ENCODE results near the gene CEP152. TPM values are rescaled to one million over a fixed set of nuclear protein-coding genes. Genes with fewer than 3 reads are reported as not detected.

Gene CEP152
- total and polyA plus RNA-seq, 2 experiments from 2014 or later = 14.6 to 30.5 TPM

GRCh38 chr15:48777645-48778330 is 33.1 kb downstream of the CEP152 start:
- Histone ChIP-seq H3K27ac (ENCODE audit: low read depth) (0 out of 2 replicates have a peak overlapping the region, but pooled peaks have one; percentile 11), H3K4me3 (no peak overlapping the region), H4K20me1 (replicated peaks; ENCODE audit: insufficient read depth) (0 out of 2 replicates have a peak, but pooled peaks cover 4% of the 10 kb centered on the region), H3K36me3 (ENCODE audit: insufficient read depth) (peaks cover 14% of the 10 kb centered on the region), H2AFZ (no peak overlapping the region), H3K4me2 (no peak overlapping the region), H3F3A (replicated peaks; ENCODE audit: low read depth) (no peaks in the 10 kb centered on the region), H3K27me3 (ENCODE audit: insufficient read depth) (no peaks in the 10 kb centered on the region), H3K9me2 (ENCODE audit: insufficient read depth) (no peaks in the 10 kb centered on the region), H3K4me1 (ENCODE audit: insufficient read depth) (no peaks in the 10 kb centered on the region), H3K79me2 (replicated peaks; ENCODE audit: insufficient read depth) (no peaks in the 10 kb centered on the region)
- TF ChIP-seq NANOG (IDR thresholded peaks at IDR 0.05; ENCODE audit: borderline replicate concordance) = no peak
- TF ChIP-seq POLR2AphosphoS5 (IDR thresholded peaks at IDR 0.05; ENCODE audit: low read depth) = no peak
- TF ChIP-seq ETS1 (IDR thresholded peaks at IDR 0.05) = no peak
- TF ChIP-seq JUNB (IDR thresholded peaks at IDR 0.05; ENCODE audit: unreplicated experiment) = no peak
- no peak for TF ChIP-seq STAT1 (IDR thresholded peaks at IDR 0.05; ENCODE audit: unreplicated experiment)
- no peak for TF ChIP-seq ZNF114 (CRISPR knock-in tag; IDR thresholded peaks at IDR 0.05)
- TF ChIP-seq EZH2phosphoT487 (IDR thresholded peaks at IDR 0.05; ENCODE audit: unreplicated experiment) = no peak
- TF ChIP-seq REST (IDR thresholded peaks at IDR 0.05; ENCODE audit: unreplicated experiment) = no peak
- TF ChIP-seq CREB1 (CRISPR knock-in tag; IDR thresholded peaks at IDR 0.05; ENCODE audit: low read depth) = no peak
- no peak for TF ChIP-seq CTCF (conservative IDR thresholded peaks at IDR 0.05; ENCODE audit: low read depth in 2 of 2)
- no peak for TF ChIP-seq ZNF462 (CRISPR knock-in tag; IDR thresholded peaks at IDR 0.05)
- TF ChIP-seq EZH2 (IDR thresholded peaks at IDR 0.05; ENCODE audit: low read depth, unreplicated experiment) = no peak
- TF ChIP-seq ZNF331 (CRISPR knock-in tag; IDR thresholded peaks at IDR 0.05; ENCODE audit: low read depth) = no peak
- Mint-ChIP-seq H3K9me3 (no peaks in the 10 kb centered on the region), H3K27ac (no peak overlapping the region), H3K4me1 (peaks cover 7% of the 10 kb centered on the region; the same call in 2 of the 3 replicates), H3K4me3 (no peak overlapping the region), H3K36me3 (ENCODE audit: low read depth) (peaks cover 14% of the 10 kb centered on the region), H3K27me3 (ENCODE audit: insufficient read depth, low read depth, poor library complexity) (no peaks in the 10 kb centered on the region)
- ATAC-seq (no peak), DNase-seq (ENCODE audit: low spot score) (no peak)

Measured in GM23338 (cell line).